Liver (tissue), 3 donors: ENCODE data around the gene ARHGEF16.

Experiments used
- CTCF ChIP-seq: fragments of 150-350 bp; IDR thresholded peaks from 2 replicates; pipeline ENCODE4 v1.5.1; 2017; ENCODE audit warnings: improper control_type of control experiment, low read depth, low read length; ENCODE audit not compliant: missing input control
- EGR1 ChIP-seq, 2 donors: IDR thresholded peaks; 2 replicates each; pipeline ENCODE4 v1.6.1; 2016 to 2018; ENCODE audit warnings: antibody characterized with exemption in 2 of 2, low read depth in 2 of 2
- FOXA1 ChIP-seq: IDR thresholded peaks from 2 replicates; pipeline ENCODE4 v1.6.1; 2016; ENCODE audit warnings: antibody characterized with exemption
- GABPA ChIP-seq, 2 donors: IDR thresholded peaks in 1 of 2; conservative IDR thresholded peaks in 1 of 2; 2 replicates each; pipeline ENCODE4 v1.6.1; 2016; ENCODE audit warnings: antibody characterized with exemption in 2 of 2, mild to moderate bottlenecking in 1 of 2, moderate library complexity in 1 of 2
- MAX ChIP-seq: IDR thresholded peaks from 2 replicates; pipeline ENCODE4 v1.6.1; 2016; ENCODE audit warnings: antibody characterized with exemption
- RAD21 ChIP-seq, 2 donors: IDR thresholded peaks; 2 replicates each; pipeline ENCODE4 v1.6.1; 2016; ENCODE audit warnings: antibody characterized with exemption in 2 of 2, mild to moderate bottlenecking in 2 of 2
- RXRA ChIP-seq, 2 donors: IDR thresholded peaks; 2 replicates each; pipeline ENCODE4 v1.6.1; 2017 to 2018; ENCODE audit warnings: antibody characterized with exemption in 2 of 2, mild to moderate bottlenecking in 1 of 2
- SP1 ChIP-seq: IDR thresholded peaks from 2 replicates; pipeline ENCODE4 v1.6.1; 2018; ENCODE audit warnings: antibody characterized with exemption, mild to moderate bottlenecking
- YY1 ChIP-seq: IDR thresholded peaks from 2 replicates; pipeline ENCODE4 v1.6.1; 2016; ENCODE audit warnings: antibody characterized with exemption, mild to moderate bottlenecking
- donor health status: healthy.
- donor health status: healthy.

- TF ChIP-seq CTCF (no peak), MAX (no peak), RAD21 (IDR thresholded peaks at IDR 0.05) (no peak), YY1 (no peak), FOXA1 (no peak), SP1 (no peak), GABPA (IDR thresholded peaks at IDR 0.05 in 1 of 2, conservative IDR thresholded peaks at IDR 0.05 in 1 of 2) (no peak), RXRA (IDR thresholded peaks at IDR 0.05) (no peak), EGR1 (IDR thresholded peaks at IDR 0.05; ENCODE audit: low read depth in 2 of 2) (no peak)
Measured at GRCh38 chr1:3422638-3423037, 31.8 kb upstream of the ARHGEF16 start.
